ENCODE results near the gene LPAR2. TPM values are rescaled to one million over a fixed set of nuclear protein-coding genes. Genes with fewer than 3 reads are reported as not detected.

The LPAR2 gene
- polyA plus RNA-seq, 1 donor from 2014 or later = 77.1 TPM

DNA sequence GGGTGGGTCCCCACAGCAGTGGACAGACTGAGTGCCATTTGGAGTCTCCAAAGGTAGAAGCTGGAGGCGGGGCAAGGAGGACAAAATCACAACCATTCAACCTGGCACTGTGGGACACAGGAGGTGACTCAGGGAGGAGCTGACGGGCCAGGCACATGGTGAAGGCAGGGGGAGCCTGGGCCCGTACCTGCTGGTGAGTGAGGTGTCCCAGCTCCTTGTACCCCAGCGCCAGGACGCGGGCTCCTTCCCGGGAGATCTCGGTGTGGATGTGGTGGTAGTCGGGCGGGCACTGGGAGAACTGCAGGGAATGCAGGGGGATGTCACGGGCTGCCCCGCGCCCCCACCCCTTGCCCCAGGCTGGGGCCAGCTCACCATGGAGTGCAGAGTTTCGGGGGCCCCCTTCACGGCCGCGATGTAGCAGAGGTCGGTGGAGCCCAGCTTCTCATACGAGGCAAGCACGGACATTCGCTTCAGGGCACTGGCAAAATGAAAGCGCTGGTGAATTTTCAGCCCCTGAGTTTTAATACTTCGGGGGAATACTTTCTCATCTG lies 25.7 kb upstream of the LPAR2 start:
- no peaks in the 10 kb centered on the region for H3K9me2 ChIP-seq (ENCODE audit: insufficient read depth, low read length)
- H3K27ac ChIP-seq (ENCODE audit: low read length) = no peak overlapping the region
- H3F3A ChIP-seq (ENCODE audit: insufficient read depth, low read length, poor library complexity, severe bottlenecking) = no peaks in the 10 kb centered on the region
- H3K4me3 ChIP-seq (ENCODE audit: low read length) = no peak overlapping the region
- H3K79me2 ChIP-seq (replicated peaks; ENCODE audit: insufficient read depth, low read length) = no peaks in the 10 kb centered on the region
- no peak overlapping the region for H3K9ac ChIP-seq (ENCODE audit: low read length)
- H3K9me3 ChIP-seq (ENCODE audit: low read length) = no peaks in the 10 kb centered on the region
- no peak overlapping the region for H2AFZ ChIP-seq (ENCODE audit: low read depth, low read length)
- no peaks in the 10 kb centered on the region for H3K27me3 ChIP-seq (ENCODE audit: insufficient read depth, low read depth, low read length)
- no peaks in the 10 kb centered on the region for H4K20me1 ChIP-seq (ENCODE audit: insufficient read depth)
- no peak overlapping the region for H3K4me2 ChIP-seq (ENCODE audit: low read length)
- TF ChIP-seq MXI1 (conservative IDR thresholded peaks at IDR 0.05; ENCODE audit: poor library complexity, severe bottlenecking) = no peak
- no peak for TF ChIP-seq TAF1 (IDR thresholded peaks at IDR 0.05; ENCODE audit: low read depth)
- TF ChIP-seq EP300 (conservative IDR thresholded peaks at IDR 0.05; ENCODE audit: poor library complexity, severe bottlenecking) = no peak
- TF ChIP-seq, protein P1, sequence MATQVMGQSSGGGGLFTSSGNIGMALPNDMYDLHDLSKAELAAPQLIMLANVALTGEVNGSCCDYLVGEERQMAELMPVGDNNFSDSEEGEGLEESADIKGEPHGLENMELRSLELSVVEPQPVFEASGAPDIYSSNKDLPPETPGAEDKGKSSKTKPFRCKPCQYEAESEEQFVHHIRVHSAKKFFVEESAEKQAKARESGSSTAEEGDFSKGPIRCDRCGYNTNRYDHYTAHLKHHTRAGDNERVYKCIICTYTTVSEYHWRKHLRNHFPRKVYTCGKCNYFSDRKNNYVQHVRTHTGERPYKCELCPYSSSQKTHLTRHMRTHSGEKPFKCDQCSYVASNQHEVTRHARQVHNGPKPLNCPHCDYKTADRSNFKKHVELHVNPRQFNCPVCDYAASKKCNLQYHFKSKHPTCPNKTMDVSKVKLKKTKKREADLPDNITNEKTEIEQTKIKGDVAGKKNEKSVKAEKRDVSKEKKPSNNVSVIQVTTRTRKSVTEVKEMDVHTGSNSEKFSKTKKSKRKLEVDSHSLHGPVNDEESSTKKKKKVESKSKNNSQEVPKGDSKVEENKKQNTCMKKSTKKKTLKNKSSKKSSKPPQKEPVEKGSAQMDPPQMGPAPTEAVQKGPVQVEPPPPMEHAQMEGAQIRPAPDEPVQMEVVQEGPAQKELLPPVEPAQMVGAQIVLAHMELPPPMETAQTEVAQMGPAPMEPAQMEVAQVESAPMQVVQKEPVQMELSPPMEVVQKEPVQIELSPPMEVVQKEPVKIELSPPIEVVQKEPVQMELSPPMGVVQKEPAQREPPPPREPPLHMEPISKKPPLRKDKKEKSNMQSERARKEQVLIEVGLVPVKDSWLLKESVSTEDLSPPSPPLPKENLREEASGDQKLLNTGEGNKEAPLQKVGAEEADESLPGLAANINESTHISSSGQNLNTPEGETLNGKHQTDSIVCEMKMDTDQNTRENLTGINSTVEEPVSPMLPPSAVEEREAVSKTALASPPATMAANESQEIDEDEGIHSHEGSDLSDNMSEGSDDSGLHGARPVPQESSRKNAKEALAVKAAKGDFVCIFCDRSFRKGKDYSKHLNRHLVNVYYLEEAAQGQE (IDR thresholded peaks at IDR 0.05; ENCODE audit: borderline replicate concordance) = no peak
- TF ChIP-seq EZH2 (IDR thresholded peaks at IDR 0.05; ENCODE audit: borderline replicate concordance, insufficient read depth, low read length, poor library complexity, severe bottlenecking) = no peak
- TF ChIP-seq SMC3 (conservative IDR thresholded peaks at IDR 0.05; ENCODE audit: poor library complexity) = no peak
- TF ChIP-seq, protein P2, sequence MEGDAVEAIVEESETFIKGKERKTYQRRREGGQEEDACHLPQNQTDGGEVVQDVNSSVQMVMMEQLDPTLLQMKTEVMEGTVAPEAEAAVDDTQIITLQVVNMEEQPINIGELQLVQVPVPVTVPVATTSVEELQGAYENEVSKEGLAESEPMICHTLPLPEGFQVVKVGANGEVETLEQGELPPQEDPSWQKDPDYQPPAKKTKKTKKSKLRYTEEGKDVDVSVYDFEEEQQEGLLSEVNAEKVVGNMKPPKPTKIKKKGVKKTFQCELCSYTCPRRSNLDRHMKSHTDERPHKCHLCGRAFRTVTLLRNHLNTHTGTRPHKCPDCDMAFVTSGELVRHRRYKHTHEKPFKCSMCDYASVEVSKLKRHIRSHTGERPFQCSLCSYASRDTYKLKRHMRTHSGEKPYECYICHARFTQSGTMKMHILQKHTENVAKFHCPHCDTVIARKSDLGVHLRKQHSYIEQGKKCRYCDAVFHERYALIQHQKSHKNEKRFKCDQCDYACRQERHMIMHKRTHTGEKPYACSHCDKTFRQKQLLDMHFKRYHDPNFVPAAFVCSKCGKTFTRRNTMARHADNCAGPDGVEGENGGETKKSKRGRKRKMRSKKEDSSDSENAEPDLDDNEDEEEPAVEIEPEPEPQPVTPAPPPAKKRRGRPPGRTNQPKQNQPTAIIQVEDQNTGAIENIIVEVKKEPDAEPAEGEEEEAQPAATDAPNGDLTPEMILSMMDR (IDR thresholded peaks at IDR 0.05; ENCODE audit: poor library complexity, severe bottlenecking) = no peak
- no peak for TF ChIP-seq RAD21 (conservative IDR thresholded peaks at IDR 0.05)
- no peak for TF ChIP-seq POLR2AphosphoS5 (IDR thresholded peaks at IDR 0.05)
- no peaks in the 10 kb centered on the region for H3K36me3 ChIP-seq (ENCODE audit: insufficient read depth, low read length)

DNA sequence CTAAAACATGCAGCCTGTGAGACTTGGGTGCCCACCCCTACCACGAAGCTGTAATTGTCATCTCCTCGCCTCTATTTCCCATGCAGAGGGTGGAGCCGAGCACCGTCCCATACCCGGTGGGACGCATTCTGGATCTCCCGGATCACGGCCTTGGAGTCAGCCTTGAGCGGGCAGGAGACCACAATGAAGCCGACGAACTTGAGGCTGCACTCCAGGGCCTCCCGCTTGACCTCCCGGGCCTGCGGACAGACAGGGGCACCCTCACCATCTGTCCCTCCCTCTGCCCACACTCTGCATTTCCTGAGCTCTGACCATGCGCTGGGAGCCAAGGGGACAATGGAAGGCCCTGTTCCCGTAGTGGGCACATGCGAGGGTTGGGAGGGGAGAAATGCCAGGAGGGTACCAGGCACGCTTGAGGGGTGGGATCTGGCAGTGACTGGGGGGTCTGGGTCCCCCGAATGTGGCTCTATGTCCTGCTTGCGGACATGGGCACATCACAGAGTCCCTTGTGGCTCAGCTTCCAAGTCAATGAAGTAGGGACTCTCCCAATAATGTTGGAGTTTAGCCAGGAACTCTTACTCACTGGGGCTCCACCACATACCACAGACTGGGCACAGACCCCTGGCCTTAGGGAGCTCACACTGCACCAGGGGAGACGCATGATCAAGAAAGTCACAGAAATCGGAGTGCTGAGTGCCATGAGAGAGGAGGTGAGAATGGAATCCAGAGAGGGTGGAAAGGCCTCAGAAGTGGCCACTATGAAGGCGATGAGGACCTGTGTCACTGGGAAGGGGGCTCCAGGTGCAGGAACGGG lies 24.7 kb upstream of the LPAR2 start:
- Histone ChIP-seq H3K79me2 (replicated peaks; ENCODE audit: insufficient read depth, low read length) (no peaks in the 10 kb centered on the region), H3K9me3 (ENCODE audit: low read length) (no peaks in the 10 kb centered on the region), H3F3A (ENCODE audit: insufficient read depth, low read length, poor library complexity, severe bottlenecking) (no peaks in the 10 kb centered on the region), H3K27ac (ENCODE audit: low read length) (no peak overlapping the region), H3K4me2 (ENCODE audit: low read length) (no peak overlapping the region), H3K4me3 (ENCODE audit: low read length) (no peak overlapping the region), H2AFZ (ENCODE audit: low read depth, low read length) (no peak overlapping the region), H3K9me2 (ENCODE audit: insufficient read depth, low read length) (no peaks in the 10 kb centered on the region), H3K36me3 (ENCODE audit: insufficient read depth, low read length) (no peaks in the 10 kb centered on the region), H3K9ac (ENCODE audit: low read length) (no peak overlapping the region), H3K27me3 (ENCODE audit: insufficient read depth, low read depth, low read length) (no peaks in the 10 kb centered on the region), H4K20me1 (ENCODE audit: insufficient read depth) (no peaks in the 10 kb centered on the region)
- TF ChIP-seq, protein P1 (IDR thresholded peaks at IDR 0.05; ENCODE audit: borderline replicate concordance) = no peak
- TF ChIP-seq MXI1 (conservative IDR thresholded peaks at IDR 0.05; ENCODE audit: poor library complexity, severe bottlenecking) (no peak), TAF1 (IDR thresholded peaks at IDR 0.05; ENCODE audit: low read depth) (no peak), EZH2 (IDR thresholded peaks at IDR 0.05; ENCODE audit: borderline replicate concordance, insufficient read depth, low read length, poor library complexity, severe bottlenecking) (no peak), EP300 (conservative IDR thresholded peaks at IDR 0.05; ENCODE audit: poor library complexity, severe bottlenecking) (no peak), POLR2AphosphoS5 (IDR thresholded peaks at IDR 0.05) (no peak), RAD21 (conservative IDR thresholded peaks at IDR 0.05) (no peak)
